ENCODE results near the gene BCL2L11. TPM values are rescaled to one million over a fixed set of nuclear protein-coding genes. Genes with fewer than 3 reads are reported as not detected.

The BCL2L11 gene
- total RNA-seq, 1 donor from 2014 or later = 32.5 TPM

DNA sequence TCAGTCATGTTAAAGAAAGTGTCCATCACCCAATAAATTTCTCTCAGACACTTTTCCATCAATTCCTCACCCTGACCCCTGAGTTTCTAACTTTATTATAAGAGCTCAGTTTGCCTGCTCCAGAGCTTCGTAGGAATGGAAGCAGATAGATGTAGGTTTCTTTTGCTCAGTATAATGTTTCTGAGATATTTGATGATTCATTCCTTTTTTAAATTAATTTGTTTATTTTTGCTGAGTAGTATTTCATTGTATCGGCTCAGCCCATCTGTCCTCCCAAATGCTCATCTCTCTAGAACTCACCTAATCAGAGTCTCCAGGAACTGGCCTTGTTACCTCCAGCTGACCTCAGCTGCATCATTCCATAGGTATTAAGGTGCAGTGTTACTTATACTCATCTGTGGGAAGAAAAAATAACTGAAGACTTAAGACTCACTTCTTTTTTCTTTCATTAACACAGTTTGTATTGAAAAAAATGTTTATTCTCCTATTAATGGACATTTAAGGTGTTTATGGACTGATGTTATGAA, 11.9 kb upstream of the BCL2L11 start:
- H3K36me3 Mint-ChIP-seq (ENCODE audit: low read depth, unreplicated experiment) = no peaks in the 10 kb centered on the region
- no peaks in the 10 kb centered on the region for H3K4me1 Mint-ChIP-seq (ENCODE audit: unreplicated experiment)
- no peak overlapping the region for H3K4me3 Mint-ChIP-seq (ENCODE audit: unreplicated experiment)
- TF ChIP-seq, protein P1, sequence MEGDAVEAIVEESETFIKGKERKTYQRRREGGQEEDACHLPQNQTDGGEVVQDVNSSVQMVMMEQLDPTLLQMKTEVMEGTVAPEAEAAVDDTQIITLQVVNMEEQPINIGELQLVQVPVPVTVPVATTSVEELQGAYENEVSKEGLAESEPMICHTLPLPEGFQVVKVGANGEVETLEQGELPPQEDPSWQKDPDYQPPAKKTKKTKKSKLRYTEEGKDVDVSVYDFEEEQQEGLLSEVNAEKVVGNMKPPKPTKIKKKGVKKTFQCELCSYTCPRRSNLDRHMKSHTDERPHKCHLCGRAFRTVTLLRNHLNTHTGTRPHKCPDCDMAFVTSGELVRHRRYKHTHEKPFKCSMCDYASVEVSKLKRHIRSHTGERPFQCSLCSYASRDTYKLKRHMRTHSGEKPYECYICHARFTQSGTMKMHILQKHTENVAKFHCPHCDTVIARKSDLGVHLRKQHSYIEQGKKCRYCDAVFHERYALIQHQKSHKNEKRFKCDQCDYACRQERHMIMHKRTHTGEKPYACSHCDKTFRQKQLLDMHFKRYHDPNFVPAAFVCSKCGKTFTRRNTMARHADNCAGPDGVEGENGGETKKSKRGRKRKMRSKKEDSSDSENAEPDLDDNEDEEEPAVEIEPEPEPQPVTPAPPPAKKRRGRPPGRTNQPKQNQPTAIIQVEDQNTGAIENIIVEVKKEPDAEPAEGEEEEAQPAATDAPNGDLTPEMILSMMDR (IDR thresholded peaks at IDR 0.05; ENCODE audit: unreplicated experiment) = no peak
- DNase-seq (ENCODE audit: low spot score) = no peak
- no peaks in the 10 kb centered on the region for H3K27me3 Mint-ChIP-seq (ENCODE audit: unreplicated experiment)
- no peaks in the 10 kb centered on the region for H3K9me3 Mint-ChIP-seq (ENCODE audit: unreplicated experiment)
- H3K27ac Mint-ChIP-seq (ENCODE audit: unreplicated experiment) = no peak overlapping the region

DNA sequence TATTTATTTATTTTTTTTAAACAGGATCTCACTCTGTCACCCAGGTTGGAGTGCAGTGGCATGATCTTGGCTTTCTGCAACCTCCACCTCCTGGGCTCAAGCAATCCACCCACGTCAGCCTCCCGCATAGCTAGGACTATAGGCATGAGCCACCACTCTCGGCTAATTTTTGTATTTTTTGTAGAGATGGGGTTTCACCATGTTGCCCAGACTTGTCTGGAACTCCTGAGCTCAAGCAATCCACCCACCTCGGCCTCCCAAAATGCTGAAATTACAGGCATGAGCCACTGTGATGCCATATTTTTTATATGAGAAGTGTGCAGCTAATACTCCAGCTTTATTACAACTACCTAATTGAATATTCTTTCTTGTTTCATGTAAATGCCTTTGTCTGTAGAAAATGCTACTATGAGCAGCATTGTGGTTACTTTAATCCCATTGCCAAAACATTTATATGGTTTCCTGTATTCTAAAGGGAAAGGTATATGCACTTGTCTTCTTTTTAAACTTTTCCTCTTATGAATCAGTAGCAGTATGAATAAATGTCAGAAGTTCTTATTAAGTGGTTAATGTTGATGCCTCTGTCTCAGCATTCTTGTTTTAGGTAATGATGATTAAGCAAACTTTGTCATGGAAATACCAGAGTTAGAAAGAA, 9.5 kb upstream of the BCL2L11 start:
- H3K27me3 Mint-ChIP-seq (ENCODE audit: unreplicated experiment) = peaks cover under 1% of the 10 kb centered on the region
- H3K9me3 Mint-ChIP-seq (ENCODE audit: unreplicated experiment) = no peaks in the 10 kb centered on the region
- DNase-seq (ENCODE audit: low spot score) = no peak
- no peak overlapping the region for H3K4me3 Mint-ChIP-seq (ENCODE audit: unreplicated experiment)
- TF ChIP-seq, protein P1 (IDR thresholded peaks at IDR 0.05; ENCODE audit: unreplicated experiment) = no peak
- no peaks in the 10 kb centered on the region for H3K4me1 Mint-ChIP-seq (ENCODE audit: unreplicated experiment)
- no peaks in the 10 kb centered on the region for H3K36me3 Mint-ChIP-seq (ENCODE audit: low read depth, unreplicated experiment)
- H3K27ac Mint-ChIP-seq (ENCODE audit: unreplicated experiment) = no peak overlapping the region

DNA sequence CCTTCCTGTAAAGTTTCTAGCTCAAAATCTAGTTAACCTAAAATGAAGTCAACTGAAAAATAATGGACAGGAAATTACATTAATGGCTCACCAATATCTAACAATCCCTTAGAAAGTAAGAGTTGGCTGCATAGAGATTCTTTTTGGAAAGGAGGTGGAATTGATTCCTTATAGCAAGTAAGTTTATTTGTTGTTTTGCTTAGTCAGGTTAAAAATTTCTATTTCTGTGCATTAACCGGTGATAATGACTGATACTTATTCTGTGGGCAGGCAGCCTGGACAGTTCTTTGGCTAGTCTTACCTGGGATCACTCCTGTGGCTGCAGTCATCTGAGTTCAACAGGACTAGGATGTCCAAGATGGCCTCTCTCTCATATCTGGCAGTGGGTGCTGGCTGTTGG, 6.9 kb upstream of the BCL2L11 start:
- peaks cover 18% of the 10 kb centered on the region for H3K27me3 Mint-ChIP-seq (ENCODE audit: unreplicated experiment)
- H3K4me1 Mint-ChIP-seq (ENCODE audit: unreplicated experiment) = peaks cover 13% of the 10 kb centered on the region
- TF ChIP-seq, protein P1 (IDR thresholded peaks at IDR 0.05; ENCODE audit: unreplicated experiment) = no peak
- H3K4me3 Mint-ChIP-seq (ENCODE audit: unreplicated experiment) = no peak overlapping the region
- H3K27ac Mint-ChIP-seq (ENCODE audit: unreplicated experiment) = no peak overlapping the region
- DNase-seq (ENCODE audit: low spot score) = no peak
- no peaks in the 10 kb centered on the region for H3K9me3 Mint-ChIP-seq (ENCODE audit: unreplicated experiment)
- H3K36me3 Mint-ChIP-seq (ENCODE audit: low read depth, unreplicated experiment) = no peaks in the 10 kb centered on the region

DNA sequence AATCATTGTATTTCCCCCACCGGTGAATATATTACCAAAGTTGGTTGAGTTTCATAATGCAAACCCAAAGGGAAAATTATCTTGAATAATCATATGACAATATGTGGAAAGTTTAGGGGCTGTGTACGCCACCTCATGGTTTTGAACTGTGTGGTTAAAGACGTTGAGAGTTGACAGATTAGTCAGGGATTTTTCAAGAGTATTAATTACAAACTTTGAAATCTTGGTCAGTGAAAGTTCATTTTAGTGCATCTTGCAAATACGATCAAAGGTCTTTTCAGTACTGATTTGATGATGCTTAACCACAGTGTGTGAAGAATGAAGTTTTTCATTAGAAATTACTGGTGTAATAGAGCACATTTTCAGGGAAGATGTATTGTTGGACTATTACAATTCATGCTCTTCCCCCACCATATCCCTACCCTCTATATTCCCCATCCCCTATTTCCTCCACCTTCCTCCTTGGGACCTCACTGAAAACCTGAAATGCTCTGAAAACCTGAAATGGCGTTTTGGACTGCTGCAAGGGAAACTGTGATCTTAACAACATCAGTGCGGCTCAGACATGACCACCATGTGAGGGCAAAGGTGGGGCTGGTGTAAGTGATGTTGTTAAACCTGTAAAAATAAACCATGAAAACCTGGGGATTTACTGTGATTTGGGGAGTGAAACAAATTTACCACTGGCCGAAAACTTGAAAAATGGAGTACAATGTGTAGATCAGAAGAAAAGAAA, 4.5 kb upstream of the BCL2L11 start:
- H3K27me3 Mint-ChIP-seq (ENCODE audit: unreplicated experiment) = peaks cover 24% of the 10 kb centered on the region
- TF ChIP-seq, protein P1 (IDR thresholded peaks at IDR 0.05; ENCODE audit: unreplicated experiment) = no peak
- no peak overlapping the region for H3K4me3 Mint-ChIP-seq (ENCODE audit: unreplicated experiment)
- no peak overlapping the region for H3K27ac Mint-ChIP-seq (ENCODE audit: unreplicated experiment)
- H3K9me3 Mint-ChIP-seq (ENCODE audit: unreplicated experiment) = no peaks in the 10 kb centered on the region
- DNase-seq (ENCODE audit: low spot score) = no peak
- H3K4me1 Mint-ChIP-seq (ENCODE audit: unreplicated experiment) = peaks cover 13% of the 10 kb centered on the region
- no peaks in the 10 kb centered on the region for H3K36me3 Mint-ChIP-seq (ENCODE audit: low read depth, unreplicated experiment)
